ENCODE measurements around the gene LYST.

LYST gene

GRCh38 chr1:235865565-235866204 is 1.0 kb downstream of the LYST start:
- Histone ChIP-seq H4K8ac (ENCODE audit: low read depth, low read length) (no peak overlapping the region), H2AK5ac (ENCODE audit: low read length) (no peak overlapping the region), H3K79me2 (ENCODE audit: control insufficient read depth, insufficient read depth, low read length, poor library complexity) (peaks cover 1% of the 10 kb centered on the region), H3K36me3 (ENCODE audit: control insufficient read depth in 1 of 2, insufficient read depth in 2 of 2, low read length in 2 of 2) (no peaks in the 10 kb centered on the region), H2BK5ac (ENCODE audit: low read depth, low read length, poor library complexity) (no peak overlapping the region), H4K12ac (ENCODE audit: low read depth, low read length) (no peak overlapping the region), H3K4me3 (ENCODE audit: low read depth, low read length) (peak overlapping the region; percentile 87), H3K9ac (ENCODE audit: low read length) (peak overlapping the region; percentile 31), H3K23ac (ENCODE audit: low read length) (no peak overlapping the region), H4K91ac (ENCODE audit: low read depth, low read length) (no peak overlapping the region), H2BK120ac (ENCODE audit: insufficient read depth, low read length, poor library complexity) (no peak overlapping the region), H3K18ac (ENCODE audit: low read length) (no peak overlapping the region), H2BK12ac (ENCODE audit: low read length) (no peak overlapping the region), H3K4ac (ENCODE audit: low read depth, low read length) (no peak overlapping the region), H3K27me3 (ENCODE audit: insufficient read depth, low read length) (no peaks in the 10 kb centered on the region), H3K4me1 (ENCODE audit: control insufficient read depth in 1 of 2, insufficient read depth in 2 of 2, low read length in 2 of 2) (peaks cover 0 to 2% of the 10 kb centered on the region in 2 experiments), H2AFZ (ENCODE audit: insufficient read depth, low read length, poor library complexity) (no peak overlapping the region), H3K14ac (ENCODE audit: low read length) (no peak overlapping the region), H3K27ac (ENCODE audit: low read depth, low read length) (no peak overlapping the region), H3K9me3 (ENCODE audit: insufficient read depth, low read depth, low read length) (no peaks in the 10 kb centered on the region), H3K4me2 (ENCODE audit: low read length) (peak overlapping the region; percentile 81), H3K79me1 (ENCODE audit: low read length) (peaks cover 5% of the 10 kb centered on the region)
- WGBS (ENCODE audit: extremely low coverage, insufficient coverage, insufficient read length): no CpG with 5 or more reads among the region's 16 CpGs
- DNase-seq: no peak

GRCh38 chr1:235864931-235865525 is 1.7 kb downstream of the LYST start:
- no peak overlapping the region for H3K4me3 ChIP-seq (ENCODE audit: low read depth, low read length)
- H3K79me2 ChIP-seq (ENCODE audit: control insufficient read depth, insufficient read depth, low read length, poor library complexity): peaks cover 1% of the 10 kb centered on the region
- no peak overlapping the region for H4K8ac ChIP-seq (ENCODE audit: low read depth, low read length)
- no peak overlapping the region for H4K12ac ChIP-seq (ENCODE audit: low read depth, low read length)
- no CpG with 5 or more reads among the region's 3 CpGs for WGBS (ENCODE audit: extremely low coverage, insufficient coverage, insufficient read length)
- H2BK5ac ChIP-seq (ENCODE audit: low read depth, low read length, poor library complexity): no peak overlapping the region
- H3K27me3 ChIP-seq (ENCODE audit: insufficient read depth, low read length): no peaks in the 10 kb centered on the region
- H3K23ac ChIP-seq (ENCODE audit: low read length): no peak overlapping the region
- no peak overlapping the region for H3K4me2 ChIP-seq (ENCODE audit: low read length)
- H3K9ac ChIP-seq (ENCODE audit: low read length): no peak overlapping the region
- H3K79me1 ChIP-seq (ENCODE audit: low read length): peaks cover 5% of the 10 kb centered on the region
- no peaks in the 10 kb centered on the region for H3K36me3 ChIP-seq (ENCODE audit: control insufficient read depth in 1 of 2, insufficient read depth in 2 of 2, low read length in 2 of 2)
- DNase-seq: no peak
- no peak overlapping the region for H2BK120ac ChIP-seq (ENCODE audit: insufficient read depth, low read length, poor library complexity)
- no peaks in the 10 kb centered on the region for H3K9me3 ChIP-seq (ENCODE audit: insufficient read depth, low read depth, low read length)
- no peak overlapping the region for H3K14ac ChIP-seq (ENCODE audit: low read length)
- H2AK5ac ChIP-seq (ENCODE audit: low read length): no peak overlapping the region
- no peak overlapping the region for H2BK12ac ChIP-seq (ENCODE audit: low read length)
- no peak overlapping the region for H3K4ac ChIP-seq (ENCODE audit: low read depth, low read length)
- H3K27ac ChIP-seq (ENCODE audit: low read depth, low read length): no peak overlapping the region
- peaks cover 0 to 2% of the 10 kb centered on the region in 2 experiments for H3K4me1 ChIP-seq (ENCODE audit: control insufficient read depth in 1 of 2, insufficient read depth in 2 of 2, low read length in 2 of 2)
- no peak overlapping the region for H3K18ac ChIP-seq (ENCODE audit: low read length)
- H4K91ac ChIP-seq (ENCODE audit: low read depth, low read length): no peak overlapping the region
- H2AFZ ChIP-seq (ENCODE audit: insufficient read depth, low read length, poor library complexity): no peak overlapping the region

- no peak overlapping the region for H2BK12ac ChIP-seq (ENCODE audit: low read length)
- no peak overlapping the region for H2AFZ ChIP-seq (ENCODE audit: insufficient read depth, low read length, poor library complexity)
- H3K4me3 ChIP-seq (ENCODE audit: low read depth, low read length): no peak overlapping the region
- no peak overlapping the region for H2AK5ac ChIP-seq (ENCODE audit: low read length)
- no peak overlapping the region for H2BK5ac ChIP-seq (ENCODE audit: low read depth, low read length, poor library complexity)
- H2BK120ac ChIP-seq (ENCODE audit: insufficient read depth, low read length, poor library complexity): no peak overlapping the region
- peaks cover 1% of the 10 kb centered on the region for H3K79me2 ChIP-seq (ENCODE audit: control insufficient read depth, insufficient read depth, low read length, poor library complexity)
- no peak overlapping the region for H3K14ac ChIP-seq (ENCODE audit: low read length)
- no peak overlapping the region for H4K8ac ChIP-seq (ENCODE audit: low read depth, low read length)
- H3K4me1 ChIP-seq (ENCODE audit: control insufficient read depth in 1 of 2, insufficient read depth in 2 of 2, low read length in 2 of 2): peaks cover 0 to 2% of the 10 kb centered on the region in 2 experiments
- H3K23ac ChIP-seq (ENCODE audit: low read length): no peak overlapping the region
- no peaks in the 10 kb centered on the region for H3K27me3 ChIP-seq (ENCODE audit: insufficient read depth, low read length)
- no peak overlapping the region for H3K27ac ChIP-seq (ENCODE audit: low read depth, low read length)
- H4K12ac ChIP-seq (ENCODE audit: low read depth, low read length): no peak overlapping the region
- H3K9me3 ChIP-seq (ENCODE audit: insufficient read depth, low read depth, low read length): no peaks in the 10 kb centered on the region
- H3K4ac ChIP-seq (ENCODE audit: low read depth, low read length): no peak overlapping the region
- H4K91ac ChIP-seq (ENCODE audit: low read depth, low read length): no peak overlapping the region
- no peak overlapping the region for H3K4me2 ChIP-seq (ENCODE audit: low read length)
- DNase-seq: no peak
- no peak overlapping the region for H3K9ac ChIP-seq (ENCODE audit: low read length)
- H3K79me1 ChIP-seq (ENCODE audit: low read length): peaks cover 5% of the 10 kb centered on the region
- H3K36me3 ChIP-seq (ENCODE audit: control insufficient read depth in 1 of 2, insufficient read depth in 2 of 2, low read length in 2 of 2): no peaks in the 10 kb centered on the region
- no CpG with 5 or more reads among the region's 10 CpGs for WGBS (ENCODE audit: extremely low coverage, insufficient coverage, insufficient read length)
- no peak overlapping the region for H3K18ac ChIP-seq (ENCODE audit: low read length)
Observed at GRCh38 chr1:235864469-235864868, 2.2 kb downstream of the LYST start.

- no peaks in the 10 kb centered on the region for H3K27me3 ChIP-seq (ENCODE audit: insufficient read depth, low read length)
- no peak overlapping the region for H3K9ac ChIP-seq (ENCODE audit: low read length)
- H2AK5ac ChIP-seq (ENCODE audit: low read length): no peak overlapping the region
- H3K4me3 ChIP-seq (ENCODE audit: low read depth, low read length): no peak overlapping the region
- H3K79me2 ChIP-seq (ENCODE audit: control insufficient read depth, insufficient read depth, low read length, poor library complexity): peaks cover 1% of the 10 kb centered on the region
- no peaks in the 10 kb centered on the region for H3K9me3 ChIP-seq (ENCODE audit: insufficient read depth, low read depth, low read length)
- H3K79me1 ChIP-seq (ENCODE audit: low read length): peaks cover 5% of the 10 kb centered on the region
- no peak overlapping the region for H3K23ac ChIP-seq (ENCODE audit: low read length)
- H3K14ac ChIP-seq (ENCODE audit: low read length): no peak overlapping the region
- peaks cover 0 to 2% of the 10 kb centered on the region in 2 experiments for H3K4me1 ChIP-seq (ENCODE audit: control insufficient read depth in 1 of 2, insufficient read depth in 2 of 2, low read length in 2 of 2)
- no peak overlapping the region for H2BK12ac ChIP-seq (ENCODE audit: low read length)
- no peak overlapping the region for H4K91ac ChIP-seq (ENCODE audit: low read depth, low read length)
- no CpG with 5 or more reads among the region's 4 CpGs for WGBS (ENCODE audit: extremely low coverage, insufficient coverage, insufficient read length)
- no peak overlapping the region for H4K12ac ChIP-seq (ENCODE audit: low read depth, low read length)
- H3K18ac ChIP-seq (ENCODE audit: low read length): no peak overlapping the region
- H3K27ac ChIP-seq (ENCODE audit: low read depth, low read length): no peak overlapping the region
- no peak overlapping the region for H2AFZ ChIP-seq (ENCODE audit: insufficient read depth, low read length, poor library complexity)
- no peak overlapping the region for H2BK5ac ChIP-seq (ENCODE audit: low read depth, low read length, poor library complexity)
- no peak overlapping the region for H2BK120ac ChIP-seq (ENCODE audit: insufficient read depth, low read length, poor library complexity)
- H3K36me3 ChIP-seq (ENCODE audit: control insufficient read depth in 1 of 2, insufficient read depth in 2 of 2, low read length in 2 of 2): no peaks in the 10 kb centered on the region
- H3K4me2 ChIP-seq (ENCODE audit: low read length): no peak overlapping the region
- no peak for DNase-seq
- no peak overlapping the region for H4K8ac ChIP-seq (ENCODE audit: low read depth, low read length)
- no peak overlapping the region for H3K4ac ChIP-seq (ENCODE audit: low read depth, low read length)
Observed at GRCh38 chr1:235863699-235864093, 3.0 kb downstream of the LYST start.

Data from trophoblast cell (in vitro differentiated cells and primary cell).